NB4 (cell line): ENCODE measurements around the gene PDCD5.

Experiments
- CTCF ChIP-seq: IDR thresholded peaks from one replicate; pipeline ENCODE4 v1.5.1; 2012; ENCODE audit warnings: low read depth, low read length
- MAX ChIP-seq: IDR thresholded peaks from 2 replicates; pipeline ENCODE4 v1.6.1; 2011; ENCODE audit warnings: low read depth, low read length
- MYC ChIP-seq: IDR thresholded peaks from 2 replicates; pipeline ENCODE4 v1.6.1; 2011; ENCODE audit warnings: low read depth, low read length
- POLR2A ChIP-seq: IDR thresholded peaks from 2 replicates; pipeline ENCODE4 v1.6.1; 2011; ENCODE audit warnings: mild to moderate bottlenecking; ENCODE audit not compliant: insufficient read length; ENCODE audit errors: extremely low read depth

GRCh38 chr19:32576790-32577189, 4.2 kb upstream of the PDCD5 start:
- no peak for TF ChIP-seq POLR2A
- TF ChIP-seq CTCF, result no peak
- no peak for TF ChIP-seq MAX
- TF ChIP-seq MYC, result no peak
